Activated CD8-positive, alpha-beta memory T cell treated with anti-CD3 and anti-CD28 coated beads for 36 hours (primary cell): ENCODE results near the gene C1QTNF12. TPM values are rescaled to one million over a fixed set of nuclear protein-coding genes. Genes with fewer than 3 reads are reported as not detected.

Experiments
- CTCF ChIA-PET: fragments of 350-600 bp; sonication (Branson Sonifier 250); formaldehyde crosslinking; loops from one replicate; lab custom pipeline; 2021; ENCODE audit warnings: antibody characterized with exemption; lab: Charles Lee
- POLR2A ChIA-PET: fragments of 350-600 bp; sonication (Branson Sonifier 250); formaldehyde crosslinking; loops from one replicate; lab custom pipeline; 2021; ENCODE audit warnings: antibody characterized with exemption; lab: Charles Lee
- total RNA-seq, 2 experiments: library from RNA; stranded (reverse); gene quantifications; one replicate each; pipeline ENCODE4 v1.2.3, GENCODE V29; 2021

The C1QTNF12 gene
- total RNA-seq, 2 experiments from 2014 or later, result 0.96 to 1.2 TPM

DNA sequence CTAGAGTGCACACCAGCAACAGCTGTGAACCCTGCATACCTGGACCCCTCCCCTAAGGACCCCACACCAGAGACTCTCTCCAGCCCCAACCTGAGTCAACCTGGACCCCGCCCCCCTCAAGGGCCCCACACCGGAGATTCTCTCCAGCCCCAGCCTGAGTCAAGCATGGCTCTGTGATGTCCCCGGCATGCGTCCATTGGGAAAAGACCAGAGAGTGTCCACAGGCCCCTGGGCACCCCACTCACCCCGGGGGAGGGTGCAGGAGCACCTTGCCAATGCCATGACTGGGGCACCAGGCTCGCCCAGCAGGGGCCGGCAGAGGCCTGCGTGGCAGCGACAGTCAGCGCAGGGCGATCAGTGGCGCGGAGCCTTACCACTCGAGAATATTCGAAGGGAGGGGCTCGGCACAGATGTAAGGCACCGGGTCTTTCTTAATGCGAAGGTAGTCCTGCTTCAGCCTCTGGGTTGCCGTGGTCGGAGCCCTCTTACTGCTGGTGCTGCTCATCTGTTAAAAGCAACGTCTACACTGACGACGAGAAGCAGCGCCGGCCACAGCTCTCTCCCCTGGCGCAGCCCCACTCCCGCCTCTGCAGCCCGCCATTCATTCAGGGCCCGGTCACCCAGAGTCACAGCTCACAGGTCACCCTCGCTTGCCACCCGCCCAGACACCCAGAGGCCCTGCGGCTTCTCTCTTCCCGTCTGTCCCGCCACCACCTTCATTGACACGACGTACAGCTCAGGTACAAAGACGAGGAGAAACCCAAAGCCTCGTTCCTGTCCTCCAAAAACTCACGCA lies 21.2 kb upstream of the C1QTNF12 start:
- ChIA-PET POLR2A (no interaction called here), CTCF (no interaction called here)

DNA sequence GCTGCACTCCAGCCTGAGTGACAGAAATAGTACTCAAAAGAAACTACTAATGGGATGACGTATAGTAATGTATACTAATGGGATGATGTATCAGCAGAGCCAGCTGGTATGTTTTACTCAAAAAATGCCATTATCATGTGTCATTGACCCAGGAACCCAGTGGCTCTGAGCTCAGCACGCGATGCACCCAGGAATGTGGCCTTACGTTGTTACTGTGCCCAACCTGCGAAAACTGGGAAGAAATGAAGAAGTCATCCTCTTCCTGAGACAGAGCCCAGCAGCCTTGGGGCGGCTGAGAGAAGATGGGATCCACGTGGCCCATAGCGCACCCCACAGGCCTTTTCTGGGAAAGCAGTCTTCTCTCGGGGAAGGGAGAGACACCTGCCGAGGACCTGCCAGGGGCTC lies 18.3 kb upstream of the C1QTNF12 start:
- CTCF ChIA-PET, result interaction anchor here (1.5 kb wide), 2 partner anchors 10 to 143 kb away, joined by 5 to 6 read pairs; no protein-coding TSS in a partner anchor
- POLR2A ChIA-PET, result interaction anchor here (1.1 kb wide), 1 partner anchor 17 kb away, joined by 3 read pairs; no protein-coding TSS in a partner anchor

DNA sequence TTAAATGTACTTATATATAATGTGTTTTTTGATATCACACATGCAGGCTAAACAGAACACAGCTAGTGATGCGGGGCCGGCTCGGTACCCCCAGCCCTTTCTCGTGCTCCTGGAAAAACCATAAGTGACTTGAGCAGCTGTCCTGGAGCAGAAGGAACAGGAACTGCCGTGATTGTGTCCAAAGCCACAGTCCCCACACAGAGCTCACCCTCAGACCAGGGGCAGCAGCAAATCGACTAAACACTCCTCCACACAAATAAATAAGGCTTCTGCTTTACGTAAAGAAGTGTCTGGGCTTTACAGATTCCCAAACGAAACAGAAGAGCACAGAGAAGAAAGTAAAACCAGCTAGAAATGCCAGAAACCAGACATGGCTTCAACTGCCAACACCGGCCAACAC lies 17.5 kb upstream of the C1QTNF12 start:
- ChIA-PET POLR2A (interaction anchor here (1.1 kb wide), 1 partner anchor 18 kb away, joined by 3 read pairs; no protein-coding TSS in a partner anchor), CTCF (interaction anchor here (1.3 to 1.7 kb wide), 4 partner anchors 9 to 142 kb away, joined by 3 to 6 read pairs (median 4); no protein-coding TSS in a partner anchor)

DNA sequence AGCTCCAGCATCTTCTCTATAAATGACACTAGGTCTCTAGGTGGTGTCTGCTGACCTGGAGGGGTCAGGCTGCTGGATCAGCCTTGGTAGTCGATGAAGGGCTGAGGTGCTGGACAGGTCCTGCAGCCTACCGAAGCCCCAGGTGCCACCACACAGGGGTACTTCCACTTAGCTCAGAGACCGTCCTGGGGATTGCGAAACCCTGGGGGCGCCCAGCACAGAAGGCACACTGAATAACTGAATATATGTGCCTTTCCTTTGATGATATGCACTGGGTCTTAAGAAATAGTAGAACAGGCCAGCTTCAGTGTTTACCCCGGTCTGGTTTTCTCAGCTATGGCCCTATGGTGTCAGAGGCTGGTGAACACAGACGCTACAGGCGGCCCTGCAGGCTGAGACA lies 16.2 kb upstream of the C1QTNF12 start:
- POLR2A ChIA-PET, result no interaction called here

DNA sequence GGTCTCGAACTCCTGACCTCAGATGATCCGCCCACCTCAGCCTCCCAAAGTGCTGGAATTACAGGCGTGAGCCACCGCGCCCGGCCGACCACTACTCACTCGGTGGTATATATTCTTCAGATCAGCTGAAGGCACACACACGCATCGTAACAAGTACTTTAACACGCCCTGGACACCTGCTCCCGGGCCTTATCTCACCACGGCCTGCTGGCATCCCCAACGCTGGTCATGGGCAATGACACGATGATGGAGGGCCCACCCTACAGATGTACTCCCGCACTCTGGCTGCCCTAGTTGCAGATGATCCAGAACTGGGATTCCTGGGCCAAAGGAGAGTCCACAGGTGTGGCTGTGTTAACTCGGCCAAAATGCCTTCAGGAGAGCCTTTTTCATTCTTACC lies 15.5 kb upstream of the C1QTNF12 start:
- CTCF ChIA-PET, result no interaction called here
- POLR2A ChIA-PET, result no interaction called here

More for the DNA sequence above, 16.2 kb upstream of the C1QTNF12 start:
- CTCF ChIA-PET, result interaction anchor here (0.5 to 1.7 kb wide), 2 partner anchors 11 to 108 kb away, joined by 3 to 4 read pairs; no protein-coding TSS in a partner anchor

DNA sequence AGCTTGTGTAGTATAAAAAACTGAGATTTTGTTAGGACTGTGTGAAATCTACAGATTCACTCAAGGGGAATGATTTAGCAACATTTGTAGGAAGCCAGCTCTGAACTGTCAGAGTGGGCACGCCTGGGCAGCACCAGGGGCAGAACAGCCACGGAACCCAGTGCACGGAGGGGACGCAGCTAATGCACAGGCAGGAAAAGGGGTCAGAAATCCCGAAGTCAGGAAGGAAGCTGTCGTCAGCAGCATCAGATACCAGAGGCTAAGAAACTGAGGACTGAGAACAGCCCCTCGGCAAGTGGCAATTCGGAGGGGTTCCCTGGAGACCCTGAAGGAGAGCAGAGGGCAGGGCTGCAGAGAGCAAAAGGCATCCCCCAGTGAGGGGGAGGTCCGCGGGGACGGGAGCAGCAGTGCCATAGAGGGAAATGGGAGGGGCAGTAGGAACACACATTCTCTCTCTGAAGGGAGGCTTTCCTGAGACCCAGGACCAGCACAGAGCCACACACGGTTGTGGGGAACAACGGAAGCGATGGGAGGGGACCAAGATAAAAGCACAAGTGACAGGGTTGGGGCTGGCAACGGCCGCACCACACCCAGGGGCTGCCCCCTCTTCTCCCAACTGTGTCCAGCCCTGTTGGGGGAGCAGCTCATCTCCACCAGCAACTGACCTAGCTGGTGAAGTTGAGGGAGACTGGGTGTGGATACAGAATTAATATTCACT lies 14.5 kb upstream of the C1QTNF12 start:
- ChIA-PET CTCF (interaction anchor here (0.7 to 0.9 kb wide), 3 partner anchors 10 to 31 kb away, joined by 3 to 5 read pairs (median 3); no protein-coding TSS in a partner anchor), POLR2A (no interaction called here)

DNA sequence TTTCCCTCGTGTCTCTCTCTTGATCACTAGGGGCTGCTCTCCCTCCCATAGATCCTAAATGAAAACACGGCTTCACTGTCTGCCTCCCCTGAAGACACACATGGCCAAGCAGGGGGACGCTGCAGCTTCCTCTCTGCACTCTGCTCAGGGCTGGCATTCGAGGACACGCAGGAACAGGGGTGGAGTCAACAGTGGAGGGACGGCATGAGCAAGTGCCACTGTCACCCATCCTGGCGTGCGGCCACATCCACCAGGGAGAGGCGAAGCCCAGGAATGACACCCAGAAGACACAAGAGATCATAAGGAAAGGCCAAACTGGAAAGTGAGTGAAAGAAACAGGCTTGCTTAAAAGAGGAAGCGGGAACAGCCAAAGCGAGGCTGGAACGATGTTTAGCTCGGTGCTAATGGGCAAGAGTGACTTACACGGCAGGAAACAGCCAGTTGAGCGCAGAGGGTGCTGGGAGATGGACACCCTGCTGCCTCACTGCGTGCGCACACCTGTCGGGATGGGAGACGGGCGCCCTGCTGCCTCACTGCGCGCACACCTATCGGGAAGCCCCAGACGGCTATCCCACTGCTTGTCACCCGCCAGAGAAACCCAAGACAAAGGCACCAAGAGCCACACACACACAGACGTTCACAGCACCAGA lies 13.6 kb upstream of the C1QTNF12 start:
- CTCF ChIA-PET, result no interaction called here
- POLR2A ChIA-PET, result interaction anchor here (0.7 kb wide), 1 partner anchor 44 kb away, joined by 3 read pairs; no protein-coding TSS in a partner anchor

DNA sequence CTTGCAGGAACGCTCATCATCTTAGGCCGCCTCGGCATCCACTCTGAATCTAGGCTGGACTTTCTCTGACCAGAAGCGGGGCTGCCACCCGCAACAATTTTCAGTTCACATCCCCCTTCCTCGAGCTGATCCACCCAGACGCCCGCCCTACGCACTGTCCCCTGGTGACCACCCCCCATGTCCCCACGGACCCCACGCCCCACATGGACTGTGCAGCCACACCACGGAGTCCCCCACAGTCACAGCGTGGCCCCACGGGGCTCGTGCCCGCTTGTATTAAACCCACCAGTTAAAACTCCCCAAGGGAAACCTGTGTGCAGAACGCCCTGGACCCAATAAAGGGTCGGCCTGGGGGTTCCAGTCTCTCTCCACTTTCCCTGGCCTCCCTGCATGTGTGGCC lies 13.0 kb upstream of the C1QTNF12 start:
- POLR2A ChIA-PET, result no interaction called here
- CTCF ChIA-PET, result no interaction called here

DNA sequence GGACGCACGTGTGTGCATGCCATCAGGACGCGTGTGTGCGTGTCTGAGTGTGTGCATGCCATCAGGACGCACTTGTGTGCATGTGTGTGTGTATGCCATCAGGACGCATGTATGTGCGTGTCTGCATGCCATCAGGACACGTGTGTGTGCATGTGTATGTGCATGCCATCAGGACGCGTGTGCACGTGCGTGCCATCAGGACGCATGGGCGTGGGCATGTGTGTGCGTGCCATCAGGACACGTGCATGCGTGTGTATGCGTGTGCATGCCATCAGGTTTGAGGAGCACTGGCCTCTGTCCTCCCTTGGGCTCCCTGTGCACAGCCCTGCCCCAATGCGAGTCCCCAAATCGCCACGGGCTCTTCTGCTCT lies 12.6 kb upstream of the C1QTNF12 start:
- ChIA-PET CTCF (no interaction called here), POLR2A (no interaction called here)

DNA sequence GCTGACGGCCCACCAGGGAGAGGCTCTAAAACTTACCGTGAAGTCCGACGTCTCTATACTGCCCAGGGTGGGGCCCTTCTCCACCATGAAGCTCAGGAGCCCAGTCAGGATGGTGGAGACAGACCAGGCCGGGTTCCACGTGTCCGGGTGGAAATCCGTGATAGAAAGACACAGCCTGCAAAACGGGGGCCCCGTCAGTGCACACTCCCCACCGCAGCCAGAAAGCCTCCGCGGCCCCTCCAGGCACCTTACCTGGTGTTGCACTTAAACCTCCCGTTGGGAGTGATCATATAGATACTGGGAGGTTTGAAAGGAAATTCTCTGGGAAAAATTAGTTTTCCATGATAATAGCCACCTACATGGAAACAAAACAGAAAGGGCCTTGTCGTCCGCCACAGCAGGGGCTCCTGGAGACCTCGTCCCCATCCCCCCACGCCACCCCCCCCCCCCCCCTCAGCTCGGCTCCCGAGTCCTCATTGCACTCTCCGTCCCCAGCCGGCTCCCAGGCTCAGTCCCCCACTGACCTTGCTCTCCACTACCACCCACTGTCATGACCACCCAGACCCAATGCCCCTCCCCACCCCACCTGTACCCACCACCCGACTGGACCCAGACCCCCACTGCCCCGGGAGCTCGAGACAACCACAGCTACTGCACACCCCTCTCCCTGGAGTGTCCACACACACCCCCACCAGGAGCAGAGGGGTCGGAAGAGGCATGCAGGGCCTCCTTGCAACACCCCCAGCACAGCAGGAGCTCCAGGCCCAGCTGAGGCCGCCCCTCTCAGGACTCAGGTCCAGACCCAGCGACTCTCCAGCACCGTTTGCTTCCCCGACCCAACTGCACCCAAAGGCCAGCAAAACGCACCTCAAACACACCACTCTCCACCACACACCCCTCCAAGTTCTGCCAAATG lies 10.7 kb upstream of the C1QTNF12 start:
- CTCF ChIA-PET, result interaction anchor here (0.7 kb wide), 1 partner anchor 14 kb away, joined by 3 read pairs; no protein-coding TSS in a partner anchor
- POLR2A ChIA-PET, result interaction anchor here (0.6 kb wide), 1 partner anchor 137 kb away, joined by 4 read pairs; no protein-coding TSS in a partner anchor

DNA sequence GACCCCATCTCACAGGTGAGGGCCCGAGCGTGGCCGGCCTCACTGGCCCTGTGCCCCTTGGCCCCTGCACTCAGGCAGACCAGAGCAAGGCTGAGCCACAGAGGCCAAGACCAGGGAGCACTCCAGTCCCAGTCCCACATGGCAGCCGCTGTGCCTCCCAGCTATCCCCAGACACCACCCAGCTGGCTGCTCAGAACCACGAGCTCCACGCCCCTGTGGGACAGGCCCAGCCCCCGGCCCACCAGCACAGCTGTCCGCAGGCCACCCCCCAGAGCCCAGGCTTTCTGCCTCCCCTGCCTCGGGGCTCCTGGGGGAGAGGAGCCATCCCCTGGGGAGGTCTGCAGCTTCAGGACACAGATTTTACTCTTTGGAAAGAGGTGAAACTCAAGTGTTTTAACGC lies 9.1 kb upstream of the C1QTNF12 start:
- ChIA-PET CTCF (interaction anchor here (1.4 kb wide), 1 partner anchor 9 kb away, joined by 5 read pairs; no protein-coding TSS in a partner anchor), POLR2A (no interaction called here)

DNA sequence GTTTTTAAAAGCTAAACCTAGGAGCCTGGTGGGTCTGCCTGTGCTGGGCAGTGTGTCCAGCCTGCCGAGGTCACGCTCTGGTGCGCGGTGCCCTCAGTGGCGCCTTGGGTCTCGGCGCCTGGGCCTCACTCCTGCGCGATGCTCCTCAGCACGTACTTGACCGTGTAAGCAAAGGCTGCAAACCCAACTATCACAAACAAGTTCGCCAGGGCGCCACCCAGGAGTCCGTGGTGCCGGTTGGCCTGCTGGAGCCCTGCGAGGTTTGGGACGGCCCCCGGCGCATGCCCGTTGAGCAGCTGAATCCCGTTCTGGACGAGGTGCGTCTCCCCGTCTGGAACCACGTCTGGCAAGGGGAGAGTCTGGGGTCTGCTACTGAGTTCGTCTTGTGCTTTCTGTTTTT lies 8.6 kb upstream of the C1QTNF12 start:
- POLR2A ChIA-PET, result no interaction called here
- CTCF ChIA-PET, result interaction anchor here (0.7 to 1.4 kb wide), 2 partner anchors 9 to 37 kb away, joined by 3 to 5 read pairs; no protein-coding TSS in a partner anchor

DNA sequence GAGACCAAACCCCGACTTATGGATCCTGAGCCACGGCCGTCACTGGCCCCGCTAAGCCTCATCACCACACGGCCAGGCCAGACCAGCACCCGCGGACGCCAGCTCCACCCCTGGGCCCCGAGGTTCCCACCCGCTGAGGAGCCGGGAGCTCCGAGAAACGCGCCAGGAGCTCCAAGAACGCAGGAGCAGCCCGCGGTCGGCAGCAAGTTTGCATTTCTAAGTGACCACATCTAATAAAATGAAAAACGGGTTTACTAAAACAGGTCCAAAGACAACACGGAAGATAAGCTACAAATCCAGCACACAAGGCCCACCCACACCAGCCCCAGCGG lies 8.1 kb upstream of the C1QTNF12 start:
- POLR2A ChIA-PET, result no interaction called here
- CTCF ChIA-PET, result interaction anchor here (0.7 to 1.4 kb wide), 2 partner anchors 9 to 37 kb away, joined by 3 to 5 read pairs; no protein-coding TSS in a partner anchor

DNA sequence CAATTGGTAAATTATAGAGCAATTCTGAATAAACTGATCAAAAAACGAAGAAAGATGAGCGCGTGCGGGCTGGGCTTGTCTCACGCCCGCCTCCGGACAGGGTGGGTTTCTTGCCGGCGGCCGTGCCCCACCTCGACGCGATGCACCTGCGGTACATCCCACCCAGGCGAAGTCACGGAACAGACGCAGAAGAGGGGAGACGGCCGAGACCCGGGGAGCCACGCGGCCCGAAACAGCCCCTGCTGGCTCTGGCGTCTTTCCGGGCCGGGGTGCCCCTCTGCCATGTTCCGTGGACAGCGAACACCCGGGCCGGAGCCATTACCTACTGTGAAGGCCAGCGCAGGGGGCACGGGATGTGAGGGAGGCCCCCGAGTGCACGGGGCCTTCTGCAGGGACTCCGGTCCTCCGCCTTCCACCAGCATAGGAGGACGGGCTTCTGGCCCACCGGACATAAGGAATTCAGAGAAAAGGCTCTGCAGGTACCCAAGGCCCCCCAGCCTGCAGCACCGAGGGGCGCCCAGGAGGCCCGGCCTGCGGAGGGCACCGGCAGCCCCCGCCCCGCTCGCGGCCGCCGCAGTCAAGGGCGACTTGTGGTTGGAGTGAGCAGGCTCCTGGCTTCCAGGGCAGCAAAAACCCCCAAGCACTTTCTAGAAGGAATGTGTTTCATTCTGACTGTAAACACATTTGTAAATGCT lies 7.6 kb upstream of the C1QTNF12 start:
- ChIA-PET CTCF (interaction anchor here (1.4 kb wide), 1 partner anchor 10 kb away, joined by 5 read pairs; no protein-coding TSS in a partner anchor), POLR2A (no interaction called here)

DNA sequence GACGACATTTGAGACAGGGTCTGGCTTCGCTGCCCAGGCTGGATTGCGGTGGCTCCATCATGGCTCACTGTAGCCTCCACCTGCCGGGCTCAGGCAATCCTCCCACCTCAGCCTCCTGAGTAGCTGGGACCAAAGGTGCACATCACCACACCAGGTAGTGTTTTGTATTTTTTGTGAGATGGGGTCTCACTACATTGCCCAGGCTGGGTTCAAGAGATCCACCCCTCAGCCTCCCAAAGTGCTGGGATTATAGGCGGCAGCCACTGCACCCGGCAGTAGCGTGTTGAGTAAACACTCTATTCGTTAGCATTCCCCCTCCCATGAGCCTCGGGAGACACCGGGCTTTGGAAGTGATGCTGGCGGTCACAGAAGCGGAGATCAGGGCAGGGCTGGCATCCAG lies 6.8 kb upstream of the C1QTNF12 start:
- ChIA-PET POLR2A (no interaction called here), CTCF (interaction anchor here (3.9 kb wide), 1 partner anchor 132 kb away, joined by 26 read pairs; no protein-coding TSS in a partner anchor)

DNA sequence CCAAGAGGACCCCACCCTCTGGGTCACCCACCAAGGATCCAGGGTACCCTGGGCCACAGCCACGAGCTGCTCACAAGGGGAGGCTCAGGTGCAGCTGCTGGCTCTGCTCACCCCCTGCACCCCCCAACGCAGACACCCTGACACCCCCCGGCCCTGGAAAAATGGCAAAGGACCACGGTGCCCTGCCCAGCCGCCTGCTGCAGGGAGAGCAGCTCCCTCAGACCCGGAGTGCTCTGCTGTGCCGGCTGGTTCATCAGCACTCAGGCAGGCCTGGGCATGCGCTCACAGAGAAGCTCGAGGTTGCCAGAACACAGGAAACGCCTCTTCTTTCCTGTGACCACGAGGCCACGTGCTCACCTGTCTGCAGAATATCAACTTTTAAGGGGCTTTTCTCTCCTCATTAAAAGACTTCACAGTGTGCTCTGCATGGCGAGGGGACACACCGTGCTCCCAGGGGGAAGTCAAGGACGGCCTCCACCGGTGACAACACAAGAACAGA lies 4.3 kb upstream of the C1QTNF12 start:
- POLR2A ChIA-PET, result interaction anchor here (0.6 kb wide), 2 partner anchors 39 to 153 kb away, joined by 3 read pairs; no protein-coding TSS in a partner anchor
- CTCF ChIA-PET, result interaction anchor here (0.7 to 3.9 kb wide), 9 partner anchors 10 to 218 kb away, joined by 3 to 26 read pairs (median 4); partner anchors contain the start of gene UBE2J2
